Subcutaneous abdominal adipose tissue (tissue), 5 donors: ENCODE data around the gene MEAK7.

Experiments used
- H3K27ac ChIP-seq: one replicate; pipeline ENCODE4 v1.7.0; 2013; ENCODE audit warnings: low read depth, mild to moderate bottlenecking, inconsistent platforms, low read length, moderate library complexity
- H3K27me3 ChIP-seq, 5 donors: one replicate each; pipeline ENCODE4 v1.7.0; 2013; ENCODE audit warnings: low read length in 5 of 5, inconsistent platforms in 1 of 5; ENCODE audit not compliant: control insufficient read depth in 5 of 5, insufficient read depth in 4 of 5
- H3K36me3 ChIP-seq, 5 donors: one replicate each; pipeline ENCODE4 v1.7.0; 2013; ENCODE audit warnings: low read length in 5 of 5; ENCODE audit not compliant: control insufficient read depth in 5 of 5, insufficient read depth in 5 of 5
- H3K4me1 ChIP-seq, 5 donors: one replicate each; pipeline ENCODE4 v1.7.0; 2013; ENCODE audit warnings: low read length in 5 of 5, mild to moderate bottlenecking in 3 of 5, moderate library complexity in 1 of 5; ENCODE audit not compliant: control insufficient read depth in 5 of 5, insufficient read depth in 5 of 5
- H3K4me3 ChIP-seq, 5 donors: one replicate each; pipeline ENCODE4 v1.7.0; 2013; ENCODE audit warnings: low read length in 5 of 5, low read depth in 1 of 5
- H3K9ac ChIP-seq, 5 donors: one replicate each; pipeline ENCODE4 v1.7.0; 2013; ENCODE audit warnings: low read length in 5 of 5, mild to moderate bottlenecking in 4 of 5, moderate library complexity in 3 of 5
- H3K9me3 ChIP-seq, 5 donors: one replicate each; pipeline ENCODE4 v1.7.0; 2013; ENCODE audit warnings: low read length in 5 of 5; ENCODE audit not compliant: control insufficient read depth in 5 of 5
- donor health status: healthy.
- donor health status: healthy.
- donor health status: healthy.
- donor health status: healthy.
- donor health status: healthy.

MEAK7 gene

DNA sequence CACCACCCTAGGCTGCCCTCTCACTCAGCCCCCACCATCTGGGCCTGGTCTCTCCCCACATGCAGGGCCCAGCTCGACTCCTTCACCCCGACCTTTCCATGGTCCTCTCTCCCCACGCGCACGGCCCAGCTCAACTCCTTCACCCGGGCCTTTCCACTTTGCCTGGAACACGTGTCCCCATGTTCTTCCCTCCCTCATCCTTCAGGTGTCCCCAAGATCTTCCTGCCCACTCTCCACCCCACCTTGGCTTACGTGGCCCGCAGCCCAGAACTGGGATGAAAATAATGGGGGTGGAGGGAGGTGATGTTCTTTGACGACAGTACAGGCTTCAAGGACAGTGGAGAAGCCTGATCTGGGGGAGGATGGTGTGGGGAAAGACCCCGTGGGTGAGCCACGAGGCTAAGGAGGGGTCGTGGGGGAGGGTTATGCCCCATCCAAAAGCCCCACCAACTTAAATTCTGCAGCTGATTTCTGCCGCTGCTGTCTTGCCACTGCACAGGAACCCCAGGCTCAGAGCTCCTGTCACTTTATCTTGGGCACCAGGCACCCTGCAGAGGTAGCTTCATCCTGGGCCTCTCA, 9.9 kb upstream of the MEAK7 start:
- Histone ChIP-seq H3K4me3 (no peak overlapping the region), H3K4me1 (peaks cover 0 to 8% (median 3%) of the 10 kb centered on the region in 5 donors), H3K27me3 (peaks cover 0 to 3% (median 0%) of the 10 kb centered on the region in 5 donors), H3K36me3 (no peaks in the 10 kb centered on the region), H3K27ac (no peak overlapping the region), H3K9ac (no peak overlapping the region), H3K9me3 (no peaks in the 10 kb centered on the region)

DNA sequence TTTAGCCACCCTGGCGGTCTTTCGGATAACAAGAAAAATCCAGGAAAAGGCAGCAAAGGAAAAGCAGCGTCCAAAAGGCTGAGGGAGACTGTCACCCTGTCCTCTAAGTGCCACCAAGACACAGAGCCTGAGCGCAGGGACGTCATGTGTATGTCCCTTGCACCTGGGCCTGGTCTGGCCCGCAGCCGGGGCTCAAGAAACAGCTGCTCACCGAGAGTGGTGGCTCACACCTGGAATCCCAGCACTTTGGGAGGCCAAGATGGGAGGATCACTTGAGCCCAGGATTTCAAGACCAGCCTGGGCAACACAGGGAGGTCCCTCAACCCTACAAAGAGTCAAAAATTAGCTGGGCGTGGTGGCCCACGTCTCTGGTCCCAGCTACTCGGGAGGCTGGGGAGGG, 9.2 kb upstream of the MEAK7 start:
- H3K36me3 ChIP-seq, result no peaks in the 10 kb centered on the region
- H3K27ac ChIP-seq, result no peak overlapping the region
- no peaks in the 10 kb centered on the region for H3K9me3 ChIP-seq
- peaks cover 0 to 3% (median 0%) of the 10 kb centered on the region in 5 donors for H3K27me3 ChIP-seq
- H3K9ac ChIP-seq, result no peak overlapping the region
- H3K4me3 ChIP-seq, result no peak overlapping the region
- H3K4me1 ChIP-seq, result peaks cover 0 to 8% (median 3%) of the 10 kb centered on the region in 5 donors

GRCh38 chr16:84513123-84513522, 8.7 kb upstream of the MEAK7 start:
- Histone ChIP-seq H3K36me3 (no peaks in the 10 kb centered on the region), H3K9ac (no peak overlapping the region), H3K4me1 (peaks cover 0 to 8% (median 3%) of the 10 kb centered on the region in 5 donors), H3K4me3 (no peak overlapping the region), H3K27me3 (peaks cover 0 to 3% (median 0%) of the 10 kb centered on the region in 5 donors), H3K9me3 (no peaks in the 10 kb centered on the region), H3K27ac (no peak overlapping the region)

DNA sequence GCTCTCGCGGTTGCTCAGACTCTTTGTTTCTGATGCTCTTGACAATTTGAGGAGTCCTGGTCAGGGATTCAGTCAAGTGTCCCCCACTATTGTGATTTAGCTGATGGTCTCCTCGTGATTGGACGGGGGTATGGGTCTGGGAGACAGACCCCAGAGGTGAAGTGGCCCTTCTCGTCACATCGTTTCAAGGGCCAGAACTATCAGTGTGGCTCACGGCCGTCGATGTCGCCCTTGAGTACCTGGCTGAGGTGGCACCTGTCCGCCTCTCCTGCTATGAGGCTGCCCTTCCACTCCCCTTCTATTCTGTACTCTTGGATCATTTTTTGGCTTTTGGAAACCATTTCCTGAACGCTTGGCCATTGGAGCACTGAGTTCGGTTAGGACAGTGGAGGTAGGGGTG, 7.4 kb upstream of the MEAK7 start:
- Histone ChIP-seq H3K4me3 (no peak overlapping the region), H3K9me3 (no peaks in the 10 kb centered on the region), H3K27ac (no peak overlapping the region), H3K9ac (no peak overlapping the region), H3K4me1 (peaks cover 0 to 15% (median 8%) of the 10 kb centered on the region in 5 donors), H3K36me3 (no peaks in the 10 kb centered on the region), H3K27me3 (peaks cover 0 to 3% (median 0%) of the 10 kb centered on the region in 5 donors)

- H3K4me1 ChIP-seq, result peaks cover 0 to 19% (median 8%) of the 10 kb centered on the region in 5 donors
- H3K9ac ChIP-seq, result no peak overlapping the region
- H3K27me3 ChIP-seq, result peaks cover 0 to 3% (median 0%) of the 10 kb centered on the region in 5 donors
- H3K9me3 ChIP-seq, result no peaks in the 10 kb centered on the region
- H3K36me3 ChIP-seq, result no peaks in the 10 kb centered on the region
- H3K4me3 ChIP-seq, result peak overlapping the region in 1 of 5 donors; percentile 44
- H3K27ac ChIP-seq, result no peak overlapping the region
Measured at GRCh38 chr16:84511180-84511800, 6.8 kb upstream of the MEAK7 start.

DNA sequence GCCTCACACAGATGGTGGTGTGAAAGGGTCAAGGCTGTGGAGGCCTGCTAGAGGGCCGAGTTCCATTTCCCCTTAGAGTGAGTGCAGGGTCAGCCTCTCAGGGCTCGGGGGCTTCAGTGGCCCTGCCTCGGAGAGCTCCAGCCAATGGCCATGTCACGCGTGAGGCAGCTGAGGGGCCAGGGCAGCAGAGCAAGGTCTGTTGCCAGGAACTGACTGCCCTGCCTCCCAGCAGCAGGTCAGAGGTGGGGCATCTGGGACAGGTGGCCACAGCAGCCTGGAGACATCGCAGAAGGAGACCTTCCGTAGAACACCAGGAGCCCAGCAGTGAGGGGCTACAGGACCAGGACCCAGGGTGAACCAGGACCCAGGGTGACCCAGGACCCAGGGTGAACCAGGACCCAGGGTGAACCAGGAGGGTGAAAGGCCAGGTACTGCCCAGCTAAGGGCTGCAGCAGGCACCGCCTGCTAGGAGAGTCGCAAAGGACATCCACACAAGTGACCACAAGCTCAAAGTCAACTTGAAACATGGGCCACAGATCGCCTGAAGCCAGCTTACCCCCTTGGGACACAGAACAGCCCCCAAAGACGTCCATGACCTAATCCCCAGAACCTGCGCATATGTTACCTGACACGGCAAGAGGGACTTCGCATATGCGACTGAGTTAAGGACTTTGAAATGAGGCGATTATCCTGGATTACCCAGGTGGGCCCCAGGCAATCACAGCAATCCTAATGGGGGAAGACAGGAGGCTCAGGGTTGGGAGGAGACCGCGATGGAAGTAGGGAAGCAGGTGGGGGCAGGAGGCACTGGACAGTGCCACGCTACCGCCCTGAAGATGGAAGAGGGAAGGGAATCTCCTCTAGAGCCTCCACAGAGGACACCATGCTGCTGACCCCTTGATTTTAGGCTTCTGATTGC, 4.8 kb upstream of the MEAK7 start:
- Histone ChIP-seq H3K4me1 (peaks cover 2 to 35% (median 18%) of the 10 kb centered on the region in 5 donors), H3K27me3 (peaks cover 0 to 3% (median 0%) of the 10 kb centered on the region in 5 donors), H3K9ac (no peak overlapping the region), H3K9me3 (no peaks in the 10 kb centered on the region), H3K27ac (no peak overlapping the region), H3K36me3 (no peaks in the 10 kb centered on the region), H3K4me3 (no peak overlapping the region)

DNA sequence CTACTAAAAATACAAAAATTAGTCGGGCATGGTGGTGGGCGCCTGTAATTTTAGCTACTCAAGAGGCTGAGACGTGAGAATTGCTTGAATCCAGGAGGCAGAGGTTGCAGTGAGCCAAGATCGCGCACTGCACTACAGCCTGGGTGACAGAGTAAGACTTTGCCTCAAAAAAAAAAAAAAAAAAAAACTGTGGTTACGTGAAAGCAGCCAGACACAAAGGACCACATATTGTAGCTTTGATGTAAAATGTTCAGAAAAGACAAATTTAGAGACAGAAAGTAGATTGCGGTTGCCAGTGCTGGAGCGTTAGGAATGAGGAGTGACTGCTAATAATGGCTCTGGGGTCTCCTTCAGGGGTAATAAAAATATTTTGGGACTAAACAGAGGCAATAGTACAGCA, 4.0 kb upstream of the MEAK7 start:
- H3K27ac ChIP-seq, result no peak overlapping the region
- H3K4me3 ChIP-seq, result no peak overlapping the region
- H3K9ac ChIP-seq, result no peak overlapping the region
- no peaks in the 10 kb centered on the region for H3K9me3 ChIP-seq
- H3K27me3 ChIP-seq, result peaks cover 0 to 3% (median 0%) of the 10 kb centered on the region in 5 donors
- H3K36me3 ChIP-seq, result no peaks in the 10 kb centered on the region
- H3K4me1 ChIP-seq, result peaks cover 6 to 43% (median 25%) of the 10 kb centered on the region in 5 donors

- Histone ChIP-seq H3K27ac (no peak overlapping the region), H3K4me3 (peak overlapping the region in 1 of 5 donors; percentile 40), H3K27me3 (peaks cover 0 to 3% (median 0%) of the 10 kb centered on the region in 5 donors), H3K9me3 (no peaks in the 10 kb centered on the region), H3K4me1 (peaks cover 6 to 43% (median 28%) of the 10 kb centered on the region in 5 donors), H3K36me3 (peaks cover 0 to 2% (median 0%) of the 10 kb centered on the region in 5 donors), H3K9ac (peak overlapping the region in 1 of 5 donors; percentile 57)
Measured at GRCh38 chr16:84507011-84507982, 2.8 kb upstream of the MEAK7 start.
